Progenitor cell of endocrine pancreas (in vitro differentiated cells): ENCODE measurements around the gene RPS18. TPM values are rescaled to one million over a fixed set of nuclear protein-coding genes. Genes with fewer than 3 reads are reported as not detected.

Experiments used
- DNase-seq: peaks from one replicate; pipeline ENCODE4 v3.0.0; 2021; ENCODE audit warnings: low spot score; ENCODE audit not compliant: unreplicated experiment
- H3K27ac Mint-ChIP-seq: 2 replicates; pipeline ENCODE4 v1.8.0; 2021; ENCODE audit warnings: mild to moderate bottlenecking, moderate library complexity, mixed read lengths
- H3K27me3 Mint-ChIP-seq: 2 replicates; pipeline ENCODE4 v1.8.0; 2021; ENCODE audit warnings: mixed read lengths
- H3K36me3 Mint-ChIP-seq: 2 replicates; pipeline ENCODE4 v1.8.0; 2022; ENCODE audit warnings: mixed read lengths; ENCODE audit not compliant: insufficient read depth
- H3K4me1 Mint-ChIP-seq: 2 replicates; pipeline ENCODE4 v1.8.0; 2021; ENCODE audit warnings: low read depth, mixed read lengths
- H3K4me3 Mint-ChIP-seq: 2 replicates; pipeline ENCODE4 v1.8.0; 2021; ENCODE audit warnings: low read depth, mild to moderate bottlenecking, moderate library complexity, mixed read lengths
- H3K9me3 Mint-ChIP-seq: 2 replicates; pipeline ENCODE4 v1.8.0; 2021; ENCODE audit warnings: low read depth, mixed read lengths
- microRNA-seq: library from miRNA; unstranded; fragments of <30 nt; microRNA quantifications from one replicate; pipeline ENCODE4 v1.1.0, GENCODE V29; 2020; ENCODE audit warnings: borderline number of aligned reads; ENCODE audit not compliant: unreplicated experiment
- total RNA-seq: library from RNA; stranded (reverse); gene quantifications from 2 replicates; pipeline ENCODE4 v1.2.1, GENCODE V29; 2021
- TF ChIP-seq, protein P1 (sequence below): fragments of 200-600 bp; sonication (generic); IDR thresholded peaks from one replicate; pipeline ENCODE4 v1.5.0; 2021; ENCODE audit warnings: antibody characterized with exemption, mild to moderate bottlenecking; ENCODE audit not compliant: unreplicated experiment

RPS18 gene
- total RNA-seq, 1 donor from 2014 or later: 1,974 TPM

- peak overlapping the region; percentile 99 for H3K4me3 Mint-ChIP-seq
- H3K36me3 Mint-ChIP-seq: peaks cover 12% of the 10 kb centered on the region
- H3K4me1 Mint-ChIP-seq: peaks cover 21% of the 10 kb centered on the region
- no peaks in the 10 kb centered on the region for H3K9me3 Mint-ChIP-seq
- peak overlapping the region; percentile 92 for H3K27ac Mint-ChIP-seq
- no peaks in the 10 kb centered on the region for H3K27me3 Mint-ChIP-seq
- TF ChIP-seq, protein P1, sequence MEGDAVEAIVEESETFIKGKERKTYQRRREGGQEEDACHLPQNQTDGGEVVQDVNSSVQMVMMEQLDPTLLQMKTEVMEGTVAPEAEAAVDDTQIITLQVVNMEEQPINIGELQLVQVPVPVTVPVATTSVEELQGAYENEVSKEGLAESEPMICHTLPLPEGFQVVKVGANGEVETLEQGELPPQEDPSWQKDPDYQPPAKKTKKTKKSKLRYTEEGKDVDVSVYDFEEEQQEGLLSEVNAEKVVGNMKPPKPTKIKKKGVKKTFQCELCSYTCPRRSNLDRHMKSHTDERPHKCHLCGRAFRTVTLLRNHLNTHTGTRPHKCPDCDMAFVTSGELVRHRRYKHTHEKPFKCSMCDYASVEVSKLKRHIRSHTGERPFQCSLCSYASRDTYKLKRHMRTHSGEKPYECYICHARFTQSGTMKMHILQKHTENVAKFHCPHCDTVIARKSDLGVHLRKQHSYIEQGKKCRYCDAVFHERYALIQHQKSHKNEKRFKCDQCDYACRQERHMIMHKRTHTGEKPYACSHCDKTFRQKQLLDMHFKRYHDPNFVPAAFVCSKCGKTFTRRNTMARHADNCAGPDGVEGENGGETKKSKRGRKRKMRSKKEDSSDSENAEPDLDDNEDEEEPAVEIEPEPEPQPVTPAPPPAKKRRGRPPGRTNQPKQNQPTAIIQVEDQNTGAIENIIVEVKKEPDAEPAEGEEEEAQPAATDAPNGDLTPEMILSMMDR: no peak
- DNase-seq: no peak
These were observed 52.2 kb downstream of the RPS18 start for GRCh38 chr6:33324125-33324524.

Small RNA genes lying within 50 kb of the gene (microRNA-seq; reads per million reads assigned to microRNA genes)
- gene MIR6834: not detected
- gene MIR6873: not detected

Other genes starting within 250 kb of the RPS18 start
- gene HLA-DPA1, start 198.4 kb upstream of the RPS18 start, total RNA-seq: 0.89 and 1.8 TPM in 2 replicates
- 13.5 and 17.9 TPM in 2 replicates for gene HLA-DPB1, start 196.1 kb upstream of the RPS18 start, total RNA-seq
- 4.3 and 5.3 TPM in 2 replicates for gene COL11A2, start 79.6 kb upstream of the RPS18 start, total RNA-seq
- gene RXRB, start 71.4 kb upstream of the RPS18 start, total RNA-seq: 44.3 and 47.1 TPM in 2 replicates
- gene SLC39A7, start 71.2 kb upstream of the RPS18 start, total RNA-seq: 108 and 109 TPM in 2 replicates
- gene HSD17B8, start 67.4 kb upstream of the RPS18 start, total RNA-seq: 7.0 and 9.2 TPM in 2 replicates
- gene RING1, start 63.6 kb upstream of the RPS18 start, total RNA-seq: 56.2 and 62.4 TPM in 2 replicates
- 77.2 and 81.7 TPM in 2 replicates for gene VPS52, start 199 bp upstream of the RPS18 start, total RNA-seq
- 5.3 and 5.7 TPM in 2 replicates for gene B3GALT4, start 5.0 kb downstream of the RPS18 start, total RNA-seq
- 47.5 and 53.4 TPM in 2 replicates for gene WDR46, start 17.2 kb downstream of the RPS18 start, total RNA-seq
- gene PFDN6, start 17.5 kb downstream of the RPS18 start, total RNA-seq: 46.1 and 52.1 TPM in 2 replicates
- gene RGL2, start 26.9 kb downstream of the RPS18 start, total RNA-seq: 175 and 196 TPM in 2 replicates
- 20.2 and 22.3 TPM in 2 replicates for gene TAPBP, start 42.0 kb downstream of the RPS18 start, total RNA-seq
- gene ZBTB22, start 45.7 kb downstream of the RPS18 start, total RNA-seq: 27.3 and 28.1 TPM in 2 replicates
- gene DAXX, start 50.9 kb downstream of the RPS18 start, total RNA-seq: 47.5 and 48.4 TPM in 2 replicates
- gene KIFC1, start 119.7 kb downstream of the RPS18 start, total RNA-seq: 45.5 and 46.6 TPM in 2 replicates
- gene PHF1, start 138.9 kb downstream of the RPS18 start, total RNA-seq: 58.1 and 58.4 TPM in 2 replicates
- gene CUTA, start 146.0 kb downstream of the RPS18 start, total RNA-seq: 252 and 264 TPM in 2 replicates
- 59.9 and 60.3 TPM in 2 replicates for gene SYNGAP1, start 148.0 kb downstream of the RPS18 start, total RNA-seq
- gene ZBTB9, start 182.5 kb downstream of the RPS18 start, total RNA-seq: 15.4 and 15.7 TPM in 2 replicates